GM19239 (cell line): ENCODE data around the gene TTI1.
"Not testable (repeated sequence)": the region's sequence is repeated elsewhere in the genome, so short reads cannot be mapped to it uniquely, and the experiment has no call there.

Source experiments
- DNase-seq: peaks from one replicate; pipeline ENCODE4 v3.0.0; 2011; ENCODE audit warnings: low spot score; ENCODE audit not compliant: insufficient read length
- FAIRE-seq: peaks from 2 replicates; lab custom pipeline; 2011; peaks lifted over from hg19 to GRCh38; lab: Jason Lieb, UNC

The TTI1 gene

GRCh38 chr20:38017959-38018358 is 15.3 kb downstream of the TTI1 start:
- FAIRE-seq (no peak), DNase-seq (no peak)

GRCh38 chr20:38013887-38014286 is 19.4 kb downstream of the TTI1 start:
- no peak for DNase-seq
- no peak for FAIRE-seq

DNA sequence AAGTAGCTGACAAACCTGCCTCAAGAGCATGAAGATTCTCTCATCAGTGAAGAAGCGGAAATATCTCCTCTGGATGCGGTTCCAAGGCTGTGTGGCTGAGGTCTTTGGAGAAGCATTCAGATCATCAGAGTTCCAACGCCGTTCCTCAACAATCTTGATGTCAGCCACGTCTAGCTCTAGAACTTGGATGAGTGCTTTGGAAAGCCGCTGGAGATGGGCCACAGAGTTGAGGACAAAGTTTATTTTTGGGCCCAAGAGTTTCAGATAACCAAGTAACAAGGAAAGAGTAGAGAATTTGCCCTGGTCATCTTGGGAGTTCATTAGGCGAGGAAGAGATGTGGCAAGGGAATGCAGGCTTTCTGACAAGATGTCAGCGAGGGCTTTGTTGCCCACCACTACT is 20.9 kb downstream of the TTI1 start:
- DNase-seq (no peak), FAIRE-seq (no peak)

- DNase-seq (no peak), FAIRE-seq (no peak)
Measured at GRCh38 chr20:38011696-38012095, 21.6 kb downstream of the TTI1 start.

DNA sequence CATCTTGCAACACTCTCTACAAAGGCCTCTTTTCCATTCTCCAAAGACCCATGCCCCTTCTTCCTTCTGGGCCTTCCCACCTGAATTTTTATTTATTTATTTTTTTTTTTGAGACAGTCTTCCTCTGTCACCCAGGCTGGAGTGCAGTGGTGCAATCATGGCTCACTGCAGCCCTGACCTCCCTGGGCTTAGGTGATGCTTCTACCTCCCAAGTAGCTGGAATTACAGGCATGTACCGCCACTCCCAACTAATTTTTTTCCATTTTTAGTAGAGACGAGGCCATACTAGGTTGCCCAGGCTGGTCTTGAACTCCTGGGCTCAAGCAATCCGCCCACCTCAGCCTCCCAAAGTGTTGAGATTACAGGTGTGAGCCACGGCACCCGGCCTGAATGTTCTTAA is 23.8 kb downstream of the TTI1 start:
- not testable (repeated sequence) for FAIRE-seq, DNase-seq

DNA sequence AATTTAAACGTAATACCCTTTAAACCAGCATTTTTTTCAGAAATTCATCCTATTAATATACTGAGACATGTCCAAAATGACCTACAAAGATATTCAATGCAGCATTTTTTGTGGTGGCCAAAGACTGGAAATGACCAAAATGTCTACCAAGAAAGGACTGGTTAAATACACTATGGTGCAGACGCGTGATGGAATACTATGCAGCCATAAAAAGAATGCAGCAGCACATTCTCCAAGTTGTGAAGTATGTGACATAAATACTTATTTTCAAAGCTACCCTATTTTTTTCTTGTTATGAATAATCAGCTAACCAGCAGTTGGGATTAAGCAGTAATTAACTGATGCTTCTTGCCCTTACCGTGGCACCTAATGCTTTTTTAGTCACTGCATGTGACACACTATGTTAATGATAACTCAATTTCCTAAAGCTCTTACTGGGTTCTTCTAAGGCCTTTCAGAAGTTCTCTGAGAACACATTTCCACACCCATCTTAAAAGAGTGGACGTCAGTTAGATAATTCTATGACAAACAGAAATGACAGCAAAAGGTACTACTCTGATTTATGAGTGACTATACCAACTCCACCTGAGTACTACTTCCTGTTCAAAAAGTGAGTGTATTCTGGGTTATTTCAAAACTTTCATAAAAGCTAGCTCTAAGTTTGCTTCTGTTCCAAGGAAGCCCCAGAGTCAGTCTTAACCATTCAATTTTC is 24.9 kb downstream of the TTI1 start:
- no peak for FAIRE-seq
- DNase-seq, result no peak

GRCh38 chr20:38007526-38007925 is 25.7 kb downstream of the TTI1 start:
- no peak for DNase-seq
- no peak for FAIRE-seq

- FAIRE-seq (no peak), DNase-seq (no peak)
Measured at GRCh38 chr20:38005903-38006302, 27.4 kb downstream of the TTI1 start.

DNA sequence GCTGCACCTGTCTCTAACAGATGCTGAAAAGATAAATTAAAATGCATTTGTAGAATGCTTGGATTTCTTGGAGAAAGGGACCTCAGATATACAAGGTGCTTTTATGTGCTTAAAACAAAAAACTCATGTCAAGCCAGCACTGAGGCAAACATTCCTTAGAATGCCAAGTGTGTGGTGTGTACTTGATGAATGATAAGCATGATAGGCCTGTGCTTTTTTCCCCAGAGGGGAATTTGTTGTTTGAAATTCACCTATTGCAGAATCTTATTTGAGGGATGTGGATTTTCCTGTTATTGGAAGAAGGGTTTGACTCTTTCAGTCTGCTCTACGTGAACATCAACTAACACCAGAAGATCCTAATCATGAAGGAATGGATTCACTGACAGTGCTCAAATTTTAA is 28.8 kb downstream of the TTI1 start:
- DNase-seq (no peak), FAIRE-seq (no peak)

DNA sequence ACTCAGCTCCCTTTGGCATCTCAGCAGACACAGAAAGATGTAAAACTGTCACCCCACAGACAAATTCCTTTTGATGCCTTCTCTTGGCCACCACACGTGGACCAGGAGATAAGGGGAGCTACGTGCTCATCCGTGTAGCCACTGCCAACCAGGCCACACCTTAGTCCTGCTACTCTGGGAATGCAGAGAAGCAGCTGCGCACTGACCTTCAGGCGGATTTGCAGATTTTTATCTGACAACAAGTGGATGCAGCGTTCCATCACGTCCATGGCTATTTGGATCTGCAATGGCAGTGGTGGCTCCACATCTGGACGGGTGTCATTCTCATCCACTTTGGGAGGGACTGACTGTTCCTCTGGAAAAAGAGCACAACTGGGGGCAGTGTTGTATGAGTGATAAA is 30.8 kb downstream of the TTI1 start:
- FAIRE-seq, result no peak
- no peak for DNase-seq

DNA sequence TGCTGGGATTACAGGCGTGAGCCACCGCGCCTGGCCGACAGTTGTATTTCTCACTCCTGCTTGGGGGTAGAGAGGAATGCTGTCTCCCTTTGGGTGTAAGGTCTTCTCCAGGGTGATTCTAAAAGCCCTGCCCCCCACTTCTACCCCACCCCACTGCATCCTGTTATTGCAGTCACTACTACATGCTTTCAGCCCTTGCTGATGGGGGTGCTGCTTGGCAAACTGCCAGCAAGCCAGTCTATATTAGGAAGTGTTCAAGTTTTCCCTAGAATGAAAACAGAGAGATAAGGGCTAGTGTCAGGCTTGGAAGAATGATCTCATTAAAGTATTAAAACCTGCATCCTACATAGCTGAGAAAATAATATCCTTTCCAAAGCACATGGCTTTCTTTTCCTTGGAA is 31.3 kb downstream of the TTI1 start:
- no peak for DNase-seq
- FAIRE-seq, result no peak

DNA sequence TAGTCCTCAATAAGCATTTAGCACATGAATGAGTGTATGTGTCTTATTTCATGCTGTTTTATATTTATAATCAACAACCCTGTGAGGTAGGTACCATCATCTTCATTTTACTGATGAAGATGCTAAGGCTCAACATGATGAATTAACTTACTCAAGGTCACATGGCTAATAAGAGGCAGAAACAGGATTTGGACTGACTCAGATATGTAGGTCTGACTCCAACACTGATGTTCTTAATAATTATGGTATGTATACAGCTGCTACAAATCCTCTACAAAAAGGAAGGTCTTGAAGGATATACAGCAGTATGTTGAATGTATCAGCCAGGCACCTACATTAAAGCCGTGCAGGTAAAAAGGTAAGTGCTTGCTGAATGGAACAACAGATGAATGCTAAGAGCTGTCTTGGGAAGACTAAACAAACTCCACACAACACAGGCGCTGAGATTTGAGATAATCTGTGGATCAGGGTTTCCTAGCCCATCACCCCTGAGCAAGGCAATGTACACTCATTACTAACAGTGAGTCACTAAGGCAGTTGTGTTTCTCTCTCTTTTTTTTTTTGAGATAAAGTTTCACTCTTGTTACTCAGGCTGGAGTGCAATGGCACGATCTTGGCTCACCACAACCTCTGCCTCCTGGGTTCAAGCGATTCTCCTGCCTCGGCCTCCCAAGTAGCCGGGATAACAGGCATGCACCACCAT is 31.9 kb downstream of the TTI1 start:
- FAIRE-seq (no peak), DNase-seq (no peak)

GRCh38 chr20:38000293-38000692 is 33.0 kb downstream of the TTI1 start:
- no peak for DNase-seq
- no peak for FAIRE-seq

DNA sequence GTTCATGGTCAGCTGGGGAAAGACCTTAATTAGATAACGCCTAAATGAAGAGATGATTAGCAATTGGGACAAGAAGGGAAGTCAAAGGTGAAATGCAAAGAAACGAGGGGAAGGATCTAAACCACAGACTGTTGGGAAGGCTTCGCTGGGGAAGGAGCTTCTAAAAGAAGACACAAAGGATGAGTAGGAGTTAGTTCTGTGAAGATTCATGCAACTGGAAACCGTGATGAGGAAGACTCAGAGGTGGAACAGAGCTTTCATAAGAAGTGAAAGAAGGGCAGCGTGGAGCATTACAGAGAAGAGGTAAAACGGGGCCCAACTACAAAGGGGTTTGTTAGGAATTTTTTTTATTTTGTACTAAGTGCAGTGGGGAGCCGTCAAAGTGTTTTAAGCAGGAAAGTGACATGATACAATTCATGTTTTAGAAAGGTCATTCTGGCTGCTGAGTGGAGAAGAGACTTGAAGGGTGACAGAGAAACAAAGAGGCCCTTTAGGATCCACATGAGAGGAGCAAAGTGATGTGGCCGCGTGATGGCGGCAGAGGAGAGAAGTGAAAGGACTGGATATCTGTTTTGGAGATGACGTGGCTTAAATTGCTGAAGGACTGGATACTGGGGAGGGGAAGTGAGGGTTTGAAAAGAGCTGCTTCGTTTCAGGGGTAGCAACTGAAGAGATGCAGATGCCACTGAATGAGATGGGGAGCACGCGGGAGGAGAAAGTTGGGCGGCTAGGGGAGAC is 33.6 kb downstream of the TTI1 start:
- DNase-seq (no peak), FAIRE-seq (no peak)

DNA sequence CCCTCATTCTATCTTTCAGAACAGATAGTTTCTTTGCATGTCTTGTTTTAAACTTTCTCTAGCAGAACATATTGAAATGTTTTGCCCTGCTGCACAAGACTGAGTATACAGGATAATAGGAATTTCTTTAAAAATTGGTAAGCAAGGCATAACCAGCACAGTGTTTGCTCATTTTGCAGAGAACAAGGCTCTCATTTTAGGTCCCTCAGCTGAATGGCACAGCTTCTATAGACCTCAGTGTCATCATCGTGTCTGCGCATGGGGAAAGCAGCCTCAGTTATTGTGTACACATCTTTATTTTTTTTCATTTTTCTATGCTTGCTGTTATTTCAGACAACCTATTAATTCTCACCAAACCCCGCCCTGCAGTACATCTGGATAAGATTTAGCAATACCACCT is 35.7 kb downstream of the TTI1 start:
- no peak for DNase-seq
- FAIRE-seq, result no peak

GRCh38 chr20:37995856-37996605 is 37.2 kb downstream of the TTI1 start:
- DNase-seq, result no peak
- no peak for FAIRE-seq

- FAIRE-seq (no peak), DNase-seq (no peak)
Measured at GRCh38 chr20:37994512-37994911, 38.7 kb downstream of the TTI1 start.

GRCh38 chr20:37992802-37993409 is 40.4 kb downstream of the TTI1 start:
- DNase-seq, result peak; percentile 28
- no peak for FAIRE-seq

GRCh38 chr20:37991908-37992307 is 41.3 kb downstream of the TTI1 start:
- FAIRE-seq (no peak), DNase-seq (no peak)

- DNase-seq (no peak), FAIRE-seq (no peak)
Measured at GRCh38 chr20:37991157-37991866, 41.9 kb downstream of the TTI1 start.
